Stimulated activated memory B cell treated with anti-CD40 and anti-IgM and Interleukin-4, amounts not matched to agents 10 μg/mL and 1 μg/mL and 100 μg/mL, for 72 hours (primary cell): ENCODE data around the gene FBXO47.
"Not testable (repeated sequence)": the region's sequence is repeated elsewhere in the genome, so short reads cannot be mapped to it uniquely, and the experiment has no call there.

Experiments
- ATAC-seq: fragments of 150-1000 bp; cut with Tn5 transposase; 2 replicates; pipeline ENCODE4 v1.10.0; 2021
- H3K27ac Mint-ChIP-seq: one replicate; pipeline ENCODE4 v1.8.0; 2022; ENCODE audit warnings: mild to moderate bottlenecking, mixed read lengths
- H3K27me3 Mint-ChIP-seq: one replicate; pipeline ENCODE4 v1.8.0; 2022; ENCODE audit warnings: mixed read lengths
- H3K36me3 Mint-ChIP-seq: one replicate; pipeline ENCODE4 v1.8.0; 2022; ENCODE audit warnings: mixed read lengths
- H3K4me1 Mint-ChIP-seq: one replicate; pipeline ENCODE4 v1.8.0; 2022; ENCODE audit warnings: mixed read lengths
- H3K4me3 Mint-ChIP-seq: one replicate; pipeline ENCODE4 v1.8.0; 2022; ENCODE audit warnings: mild to moderate bottlenecking, moderate library complexity, mixed read lengths
- H3K9me3 Mint-ChIP-seq: one replicate; pipeline ENCODE4 v1.8.0; 2022; ENCODE audit warnings: mixed read lengths

FBXO47 gene

DNA sequence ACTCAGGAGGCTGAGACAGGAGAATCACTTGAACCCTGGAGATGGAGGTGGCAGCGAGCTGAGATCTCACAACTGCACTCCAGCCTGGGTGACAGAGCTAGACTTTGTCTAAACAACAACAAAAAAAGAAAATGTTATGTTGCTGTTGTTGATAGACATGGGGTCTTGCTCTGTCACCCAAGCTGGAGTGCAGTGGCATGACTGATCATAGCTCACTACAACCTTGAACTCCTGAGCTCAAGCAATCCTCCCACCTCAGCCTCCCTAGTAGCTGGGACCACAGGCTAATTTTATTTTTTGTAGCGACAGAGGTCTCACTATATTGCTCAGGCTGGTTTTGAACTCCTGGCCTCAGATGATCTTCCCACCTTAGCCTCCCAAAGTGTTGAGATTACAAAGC is 20.0 kb downstream of the FBXO47 start:
- Mint-ChIP-seq H3K4me3 (no peak overlapping the region), H3K9me3 (no peaks in the 10 kb centered on the region), H3K4me1 (peaks cover 5% of the 10 kb centered on the region), H3K36me3 (no peaks in the 10 kb centered on the region), H3K27me3 (no peaks in the 10 kb centered on the region), H3K27ac (no peak overlapping the region)
- ATAC-seq, result no peak

DNA sequence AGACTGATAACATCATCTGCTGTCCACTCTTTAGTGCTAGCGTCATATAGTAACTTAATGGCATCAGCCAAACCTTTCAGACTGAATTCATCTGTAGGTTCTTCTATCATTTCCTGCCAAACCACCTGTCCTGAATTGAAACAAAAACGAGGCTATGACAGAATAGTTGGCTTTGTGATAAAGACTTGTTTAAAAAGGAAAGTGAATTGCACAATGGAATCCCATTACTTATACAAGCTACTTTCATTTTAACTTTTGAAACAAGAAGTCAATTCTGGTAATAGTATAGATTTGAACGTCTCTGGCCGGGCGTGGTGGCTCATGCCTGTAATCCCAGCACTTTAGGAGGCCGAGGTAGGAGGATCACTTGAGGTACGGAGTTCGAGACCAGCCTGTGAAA is 23.6 kb downstream of the FBXO47 start:
- ATAC-seq, result no peak
- H3K9me3 Mint-ChIP-seq, result no peaks in the 10 kb centered on the region
- H3K36me3 Mint-ChIP-seq, result no peaks in the 10 kb centered on the region
- no peaks in the 10 kb centered on the region for H3K27me3 Mint-ChIP-seq
- peaks cover 5% of the 10 kb centered on the region for H3K4me1 Mint-ChIP-seq
- H3K27ac Mint-ChIP-seq, result no peak overlapping the region
- H3K4me3 Mint-ChIP-seq, result no peak overlapping the region

DNA sequence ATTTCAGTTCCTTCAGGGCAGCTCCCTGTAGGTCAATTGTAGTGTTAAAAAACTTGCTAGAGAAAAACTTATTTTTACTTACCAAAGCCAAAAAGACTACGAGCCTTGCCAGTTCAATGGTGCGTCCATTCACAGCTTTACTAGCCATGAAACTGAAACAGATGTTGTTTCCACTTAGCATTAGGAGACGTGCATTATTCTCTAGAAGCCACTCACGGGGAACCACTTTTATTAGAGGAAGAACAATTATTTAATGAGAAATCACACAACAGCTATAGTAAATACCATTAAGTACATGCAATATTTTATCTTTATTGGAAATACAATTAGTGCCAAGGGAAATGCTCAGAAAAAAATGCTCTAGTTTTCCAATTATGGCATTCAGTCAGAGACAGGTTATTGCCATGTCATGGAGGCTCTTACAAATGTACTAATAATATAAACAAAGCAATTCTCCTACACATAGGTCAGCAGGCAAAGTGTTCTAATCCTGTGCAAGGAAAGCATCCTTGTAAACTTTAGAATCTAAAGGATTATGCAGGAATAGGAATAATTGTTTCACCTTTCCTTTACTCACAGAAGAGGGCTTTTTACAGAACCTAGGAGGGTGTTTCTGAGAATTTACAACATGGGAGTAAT is 24.4 kb downstream of the FBXO47 start:
- no peaks in the 10 kb centered on the region for H3K36me3 Mint-ChIP-seq
- H3K27me3 Mint-ChIP-seq, result no peaks in the 10 kb centered on the region
- peaks cover 5% of the 10 kb centered on the region for H3K4me1 Mint-ChIP-seq
- ATAC-seq, result peak; percentile 66
- H3K9me3 Mint-ChIP-seq, result no peaks in the 10 kb centered on the region
- peak overlapping the region; percentile 2 for H3K4me3 Mint-ChIP-seq
- peak overlapping the region; percentile 54 for H3K27ac Mint-ChIP-seq

DNA sequence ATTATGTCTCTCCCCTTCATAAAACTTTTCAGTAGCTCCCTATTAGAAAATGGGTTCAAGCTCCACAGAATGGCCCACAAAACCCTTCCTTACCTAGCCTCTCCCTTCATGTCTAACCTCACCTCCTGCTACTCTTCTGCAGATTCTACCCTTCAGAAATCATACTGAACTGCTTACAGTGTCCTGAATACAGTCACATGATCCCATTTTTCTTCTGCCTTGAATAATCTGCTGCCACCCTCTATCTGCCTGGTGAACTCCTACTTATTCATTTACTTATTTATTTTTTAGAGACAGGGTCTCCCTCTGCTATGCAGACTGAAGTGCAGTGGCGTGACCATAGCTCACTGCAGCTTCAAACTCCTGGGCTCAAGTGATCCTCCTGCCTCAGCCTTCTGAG is 26.8 kb downstream of the FBXO47 start:
- no peak overlapping the region for H3K4me3 Mint-ChIP-seq
- H3K4me1 Mint-ChIP-seq, result peaks cover 5% of the 10 kb centered on the region
- no peaks in the 10 kb centered on the region for H3K9me3 Mint-ChIP-seq
- H3K27ac Mint-ChIP-seq, result no peak overlapping the region
- ATAC-seq, result no peak
- H3K27me3 Mint-ChIP-seq, result no peaks in the 10 kb centered on the region
- no peaks in the 10 kb centered on the region for H3K36me3 Mint-ChIP-seq

DNA sequence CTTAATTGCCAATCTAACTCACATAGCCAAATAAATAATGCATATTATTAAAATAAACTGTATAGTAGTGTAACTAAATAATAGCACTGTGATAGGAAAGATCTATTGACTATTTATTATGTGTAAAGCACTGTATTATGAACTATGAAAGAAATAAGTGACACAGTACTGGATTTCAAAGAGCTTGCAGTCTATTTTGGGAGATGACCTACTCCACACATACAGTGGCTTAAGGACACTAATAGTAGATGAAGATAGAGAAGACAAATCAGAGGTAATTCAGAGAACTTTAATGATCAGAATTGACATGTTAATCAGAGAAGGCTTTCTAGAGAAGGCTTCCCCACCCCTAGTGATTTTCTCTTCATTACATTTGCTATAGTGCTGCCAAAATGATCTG is 27.2 kb downstream of the FBXO47 start:
- Mint-ChIP-seq H3K27ac (no peak overlapping the region), H3K4me3 (no peak overlapping the region), H3K36me3 (no peaks in the 10 kb centered on the region), H3K27me3 (no peaks in the 10 kb centered on the region), H3K9me3 (no peaks in the 10 kb centered on the region), H3K4me1 (peaks cover 5% of the 10 kb centered on the region)
- ATAC-seq, result no peak

DNA sequence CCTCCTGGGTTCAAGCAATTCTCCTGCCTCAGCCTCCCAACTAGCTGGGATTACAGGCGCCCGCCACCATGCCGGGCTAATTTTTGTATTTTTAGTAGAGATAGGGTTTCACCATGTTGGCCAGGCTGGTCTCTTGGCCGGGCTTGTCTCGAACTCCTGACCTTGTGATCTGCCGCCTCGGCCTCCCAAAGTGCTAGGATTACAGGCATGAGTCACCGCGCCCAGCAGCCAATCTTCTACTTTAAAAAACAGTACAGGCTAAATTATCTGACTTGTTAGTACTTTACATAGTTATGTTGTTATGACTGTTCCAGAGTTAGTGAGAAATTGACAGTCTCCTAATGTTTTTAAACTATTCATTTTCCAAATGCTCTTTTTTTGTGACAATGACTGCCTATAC is 33.2 kb downstream of the FBXO47 start:
- ATAC-seq, H3K27me3 Mint-ChIP-seq, H3K27ac Mint-ChIP-seq, H3K9me3 Mint-ChIP-seq, H3K4me3 Mint-ChIP-seq, H3K36me3 Mint-ChIP-seq, H3K4me1 Mint-ChIP-seq: not testable (repeated sequence)

DNA sequence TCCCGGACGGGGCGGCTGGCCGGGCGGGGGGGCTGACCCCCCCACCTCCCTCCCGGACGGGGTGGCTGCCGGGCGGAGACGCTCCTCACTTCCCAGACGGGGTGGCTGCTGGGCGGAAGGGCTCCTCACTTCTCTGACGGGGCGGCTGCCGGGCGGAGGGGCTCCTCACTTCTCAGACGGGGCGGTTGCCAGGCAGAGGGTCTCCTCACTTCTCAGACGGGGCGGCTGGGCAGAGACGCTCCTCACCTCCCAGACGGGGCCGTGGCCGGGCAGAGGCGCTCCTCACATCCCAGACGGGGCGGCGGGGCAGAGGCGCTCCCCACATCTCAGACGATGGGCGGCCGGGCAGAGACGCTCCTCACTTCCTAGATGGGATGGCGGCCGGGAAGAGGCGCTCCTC is 36.4 kb downstream of the FBXO47 start:
- not testable (repeated sequence) for H3K27me3 Mint-ChIP-seq, H3K36me3 Mint-ChIP-seq, H3K4me3 Mint-ChIP-seq, ATAC-seq, H3K9me3 Mint-ChIP-seq, H3K27ac Mint-ChIP-seq
- peaks cover 13% of the 10 kb centered on the region for H3K4me1 Mint-ChIP-seq

DNA sequence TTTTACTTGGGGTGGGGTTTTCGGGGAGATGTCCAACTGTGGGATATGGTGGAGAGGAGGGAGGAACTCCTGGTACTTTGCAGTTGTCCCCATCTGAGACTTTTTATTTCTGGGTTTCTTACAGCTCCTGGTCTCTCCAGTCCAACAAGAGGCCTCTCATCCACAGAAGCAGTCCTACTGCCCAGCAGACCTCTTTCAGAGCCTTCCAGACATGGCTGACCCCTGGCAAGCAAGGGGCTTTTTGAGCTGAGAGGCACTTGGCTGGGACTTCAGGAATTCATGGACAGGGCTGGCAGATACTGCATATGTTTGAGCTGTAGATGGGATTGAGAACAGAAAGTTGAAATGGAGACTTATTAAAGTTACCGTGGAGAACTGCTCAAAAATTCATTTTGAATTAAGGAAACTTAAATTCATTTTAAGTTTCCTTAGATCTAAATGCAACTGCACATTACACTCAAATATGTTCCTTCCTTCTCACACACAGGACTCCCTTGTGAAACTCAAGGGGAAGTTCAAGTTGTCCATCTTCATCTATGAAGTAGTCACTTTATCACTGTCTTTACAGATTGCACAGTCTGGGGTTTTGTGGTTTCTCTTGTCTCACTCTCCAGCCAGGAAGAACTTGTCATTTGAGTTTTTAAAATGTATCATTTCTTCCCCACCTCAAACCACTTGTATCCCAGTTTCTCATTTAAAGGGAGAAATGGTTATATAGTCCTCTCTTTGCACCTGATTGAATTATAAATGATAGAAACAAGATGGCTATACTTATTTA is 40.7 kb downstream of the FBXO47 start:
- ATAC-seq, result peak; percentile 83
- peak overlapping the region; percentile 23 for H3K27ac Mint-ChIP-seq
- H3K36me3 Mint-ChIP-seq, result peaks cover 5% of the 10 kb centered on the region
- peaks cover 28% of the 10 kb centered on the region for H3K4me1 Mint-ChIP-seq
- H3K27me3 Mint-ChIP-seq, result no peaks in the 10 kb centered on the region
- H3K4me3 Mint-ChIP-seq, result no peak overlapping the region
- H3K9me3 Mint-ChIP-seq, result no peaks in the 10 kb centered on the region

DNA sequence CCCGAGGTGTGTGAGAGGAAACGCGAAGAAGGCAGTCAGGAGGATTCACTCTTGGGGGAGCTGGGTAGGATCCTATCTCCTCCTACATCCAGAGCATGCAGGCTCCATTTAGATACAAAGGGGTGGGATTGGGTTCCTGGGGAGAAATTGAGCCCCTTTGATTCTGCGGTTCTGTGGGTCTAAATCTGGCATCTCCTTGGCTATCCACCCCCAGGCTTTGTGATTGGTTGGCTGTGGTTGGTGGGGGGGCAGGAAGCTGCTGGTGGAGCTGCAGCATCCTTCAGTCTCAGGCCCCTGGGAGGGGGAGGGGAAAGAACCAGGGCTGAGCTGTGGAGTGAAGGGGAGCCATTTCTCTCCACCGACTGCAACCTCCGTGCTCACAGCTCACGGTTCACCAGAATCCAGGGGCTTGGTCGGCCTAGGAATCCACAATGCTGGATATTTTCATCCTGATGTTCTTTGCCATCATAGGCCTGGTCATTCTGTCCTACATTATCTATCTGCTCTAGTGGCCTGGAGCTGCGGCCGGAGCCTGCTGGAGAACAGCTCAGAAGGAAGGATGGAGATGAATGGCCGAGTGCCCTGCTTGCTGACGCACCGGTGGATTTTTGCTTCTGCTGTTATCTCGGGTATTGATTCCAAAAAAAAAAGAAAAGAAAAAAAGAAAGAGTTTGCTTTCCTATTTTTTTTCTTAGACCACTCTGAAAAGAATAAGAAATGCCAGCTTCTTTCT is 41.8 kb downstream of the FBXO47 start, which contains the start of gene LASP1NB:
Gene LASP1NB, plus strand, starts transcription at position 352 of the 733 bp plus-strand sequence.
- peak within 1 kb of the TSS; percentile 23 for H3K27ac Mint-ChIP-seq
- peaks cover 8% of the 10 kb centered on the region for H3K36me3 Mint-ChIP-seq
- H3K9me3 Mint-ChIP-seq, result no peaks in the 10 kb centered on the region
- H3K4me3 Mint-ChIP-seq, result no peak within 1 kb of the TSS
- H3K4me1 Mint-ChIP-seq, result peaks cover 39% of the 10 kb centered on the region
- ATAC-seq, result no peak
- H3K27me3 Mint-ChIP-seq, result no peaks in the 10 kb centered on the region

DNA sequence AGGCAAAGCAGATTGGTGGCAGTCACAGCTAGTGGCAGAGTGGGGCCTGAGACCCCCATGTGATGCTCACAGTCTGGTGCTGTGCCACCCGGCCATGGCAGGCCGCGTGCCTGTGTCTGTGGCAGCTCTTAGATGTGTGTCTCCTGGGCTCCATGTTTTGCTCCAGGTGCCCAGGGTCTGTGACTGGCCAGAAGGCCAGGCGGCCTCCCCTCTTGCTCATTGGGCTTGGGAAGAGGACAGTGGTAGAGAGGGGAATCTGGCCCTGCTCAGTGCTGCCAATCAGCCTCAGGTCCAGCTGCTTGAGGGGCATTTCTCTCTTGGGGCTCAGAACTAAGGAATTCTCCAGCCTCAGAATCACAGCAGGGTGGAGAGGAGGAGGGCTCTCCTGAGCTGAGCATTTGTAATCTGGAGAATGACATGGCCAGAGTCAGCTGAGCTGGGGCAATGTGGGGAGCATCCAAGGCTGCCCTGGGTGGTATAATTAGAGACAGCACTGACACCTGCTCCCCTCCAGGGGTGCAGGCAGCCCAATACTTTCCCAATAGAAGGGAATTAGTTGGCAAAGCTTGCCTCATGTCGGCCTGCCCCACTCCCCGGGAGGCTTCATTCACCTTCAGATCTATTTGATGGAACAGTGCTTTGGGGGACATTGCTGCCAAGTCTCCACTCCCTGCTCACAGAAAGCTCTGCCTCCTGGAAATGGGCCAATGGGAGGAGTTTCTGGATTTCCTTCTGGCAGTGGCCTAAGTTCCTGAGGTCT is 44.5 kb downstream of the FBXO47 start:
- Mint-ChIP-seq H3K4me1 (peaks cover 56% of the 10 kb centered on the region), H3K27ac (peak overlapping the region; percentile 76)

DNA sequence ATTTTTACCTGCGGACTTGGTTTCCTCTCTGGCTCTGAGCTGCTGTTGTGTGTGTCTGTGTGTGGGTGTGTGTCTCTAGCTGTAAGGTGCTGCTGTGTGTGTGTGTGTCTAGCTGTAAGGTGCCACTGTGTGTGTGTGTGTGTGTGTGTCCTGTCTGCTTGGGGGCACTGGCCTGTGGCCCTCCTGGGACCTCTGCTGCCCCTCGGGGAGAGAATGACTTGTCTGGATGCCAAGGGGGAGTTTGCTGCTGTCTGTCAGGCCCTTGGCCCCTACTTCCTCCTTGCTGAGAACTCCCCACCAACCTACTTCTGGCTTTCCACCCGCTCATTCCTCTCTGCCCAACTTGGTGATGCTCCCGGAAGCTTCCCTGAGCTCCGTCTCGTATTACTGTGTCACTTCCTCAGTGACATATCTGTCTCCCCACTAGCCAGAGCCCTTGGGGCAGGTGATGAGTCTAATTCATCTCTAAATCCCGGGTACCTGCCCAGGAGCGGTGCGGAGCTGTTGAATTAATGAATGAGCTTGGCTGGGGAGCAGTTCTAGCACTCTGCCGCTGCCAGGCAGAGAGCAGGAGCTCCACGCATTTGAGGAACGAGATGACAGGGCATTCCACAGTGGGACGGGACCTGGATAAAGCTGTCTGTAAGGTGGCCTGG is 45.3 kb downstream of the FBXO47 start:
- H3K4me3 Mint-ChIP-seq, result no peak overlapping the region
- H3K36me3 Mint-ChIP-seq, result peaks cover 36% of the 10 kb centered on the region
- H3K4me1 Mint-ChIP-seq, result peaks cover 54% of the 10 kb centered on the region
- no peaks in the 10 kb centered on the region for H3K27me3 Mint-ChIP-seq
- peak; percentile 72 for ATAC-seq
- H3K9me3 Mint-ChIP-seq, result no peaks in the 10 kb centered on the region
- H3K27ac Mint-ChIP-seq, result peak overlapping the region; percentile 76

More for the DNA sequence above, 44.5 kb downstream of the FBXO47 start:
- Mint-ChIP-seq H3K9me3 (no peaks in the 10 kb centered on the region), H3K4me3 (no peak overlapping the region), H3K36me3 (peaks cover 32% of the 10 kb centered on the region), H3K27me3 (no peaks in the 10 kb centered on the region)
- no peak for ATAC-seq

DNA sequence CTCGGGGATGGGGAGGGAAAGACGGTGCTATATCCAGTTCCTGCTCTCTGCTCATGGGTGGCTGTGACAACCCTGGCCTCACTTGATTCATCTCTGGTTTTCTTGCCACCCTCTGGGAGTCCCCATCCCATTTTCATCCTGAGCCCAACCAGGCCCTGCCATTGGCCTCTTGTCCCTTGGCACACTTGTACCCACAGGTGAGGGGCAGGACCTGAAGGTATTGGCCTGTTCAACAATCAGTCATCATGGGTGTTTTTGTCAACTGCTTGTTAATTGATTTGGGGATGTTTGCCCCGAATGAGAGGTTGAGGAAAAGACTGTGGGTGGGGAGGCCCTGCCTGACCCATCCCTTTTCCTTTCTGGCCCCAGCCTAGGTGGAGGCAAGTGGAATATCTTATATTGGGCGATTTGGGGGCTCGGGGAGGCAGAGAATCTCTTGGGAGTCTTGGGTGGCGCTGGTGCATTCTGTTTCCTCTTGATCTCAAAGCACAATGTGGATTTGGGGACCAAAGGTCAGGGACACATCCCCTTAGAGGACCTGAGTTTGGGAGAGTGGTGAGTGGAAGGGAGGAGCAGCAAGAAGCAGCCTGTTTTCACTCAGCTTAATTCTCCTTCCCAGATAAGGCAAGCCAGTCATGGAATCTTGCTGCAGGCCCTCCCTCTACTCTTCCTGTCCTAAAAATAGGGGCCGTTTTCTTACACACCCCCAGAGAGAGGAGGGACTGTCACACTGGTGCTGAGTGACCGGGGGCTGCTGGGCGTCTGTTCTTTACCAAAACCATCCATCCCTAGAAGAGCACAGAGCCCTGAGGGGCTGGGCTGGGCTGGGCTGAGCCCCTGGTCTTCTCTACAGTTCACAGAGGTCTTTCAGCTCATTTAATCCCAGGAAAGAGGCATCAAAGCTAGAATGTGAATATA is 46.6 kb downstream of the FBXO47 start:
- peak overlapping the region; percentile 76 for H3K27ac Mint-ChIP-seq
- H3K36me3 Mint-ChIP-seq, result peaks cover 48% of the 10 kb centered on the region
- H3K4me3 Mint-ChIP-seq, result no peak overlapping the region
- H3K4me1 Mint-ChIP-seq, result peaks cover 43% of the 10 kb centered on the region
- H3K9me3 Mint-ChIP-seq, result no peaks in the 10 kb centered on the region
- no peaks in the 10 kb centered on the region for H3K27me3 Mint-ChIP-seq
- ATAC-seq, result no peak

DNA sequence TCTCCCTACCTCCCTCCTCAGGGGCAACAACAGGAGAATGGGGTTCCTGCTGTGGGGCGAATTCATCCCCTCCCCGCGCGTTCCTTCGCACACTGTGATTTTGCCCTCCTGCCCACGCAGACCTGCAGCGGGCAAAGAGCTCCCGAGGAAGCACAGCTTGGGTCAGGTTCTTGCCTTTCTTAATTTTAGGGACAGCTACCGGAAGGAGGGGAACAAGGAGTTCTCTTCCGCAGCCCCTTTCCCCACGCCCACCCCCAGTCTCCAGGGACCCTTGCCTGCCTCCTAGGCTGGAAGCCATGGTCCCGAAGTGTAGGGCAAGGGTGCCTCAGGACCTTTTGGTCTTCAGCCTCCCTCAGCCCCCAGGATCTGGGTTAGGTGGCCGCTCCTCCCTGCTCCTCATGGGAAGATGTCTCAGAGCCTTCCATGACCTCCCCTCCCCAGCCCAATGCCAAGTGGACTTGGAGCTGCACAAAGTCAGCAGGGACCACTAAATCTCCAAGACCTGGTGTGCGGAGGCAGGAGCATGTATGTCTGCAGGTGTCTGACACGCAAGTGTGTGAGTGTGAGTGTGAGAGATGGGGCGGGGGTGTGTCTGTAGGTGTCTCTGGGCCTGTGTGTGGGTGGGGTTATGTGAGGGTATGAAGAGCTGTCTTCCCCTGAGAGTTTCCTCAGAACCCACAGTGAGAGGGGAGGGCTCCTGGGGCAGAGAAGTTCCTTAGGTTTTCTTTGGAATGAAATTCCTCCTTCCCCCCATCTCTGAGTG is 47.7 kb downstream of the FBXO47 start:
- H3K36me3 Mint-ChIP-seq, result peaks cover 57% of the 10 kb centered on the region
- no peaks in the 10 kb centered on the region for H3K27me3 Mint-ChIP-seq
- H3K27ac Mint-ChIP-seq, result peak overlapping the region; percentile 76
- H3K4me3 Mint-ChIP-seq, result no peak overlapping the region
- H3K9me3 Mint-ChIP-seq, result no peaks in the 10 kb centered on the region
- no peak for ATAC-seq
- peaks cover 37% of the 10 kb centered on the region for H3K4me1 Mint-ChIP-seq
